NCI-H128 (cell line): ENCODE data around the gene GPR176.

Source experiments
- DNase-seq: peaks from one replicate; lab custom pipeline; 2025; ENCODE audit not compliant: unreplicated experiment; lab: John Stamatoyannopoulos, UW

Gene GPR176, protein sequence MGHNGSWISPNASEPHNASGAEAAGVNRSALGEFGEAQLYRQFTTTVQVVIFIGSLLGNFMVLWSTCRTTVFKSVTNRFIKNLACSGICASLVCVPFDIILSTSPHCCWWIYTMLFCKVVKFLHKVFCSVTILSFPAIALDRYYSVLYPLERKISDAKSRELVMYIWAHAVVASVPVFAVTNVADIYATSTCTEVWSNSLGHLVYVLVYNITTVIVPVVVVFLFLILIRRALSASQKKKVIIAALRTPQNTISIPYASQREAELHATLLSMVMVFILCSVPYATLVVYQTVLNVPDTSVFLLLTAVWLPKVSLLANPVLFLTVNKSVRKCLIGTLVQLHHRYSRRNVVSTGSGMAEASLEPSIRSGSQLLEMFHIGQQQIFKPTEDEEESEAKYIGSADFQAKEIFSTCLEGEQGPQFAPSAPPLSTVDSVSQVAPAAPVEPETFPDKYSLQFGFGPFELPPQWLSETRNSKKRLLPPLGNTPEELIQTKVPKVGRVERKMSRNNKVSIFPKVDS

DNA sequence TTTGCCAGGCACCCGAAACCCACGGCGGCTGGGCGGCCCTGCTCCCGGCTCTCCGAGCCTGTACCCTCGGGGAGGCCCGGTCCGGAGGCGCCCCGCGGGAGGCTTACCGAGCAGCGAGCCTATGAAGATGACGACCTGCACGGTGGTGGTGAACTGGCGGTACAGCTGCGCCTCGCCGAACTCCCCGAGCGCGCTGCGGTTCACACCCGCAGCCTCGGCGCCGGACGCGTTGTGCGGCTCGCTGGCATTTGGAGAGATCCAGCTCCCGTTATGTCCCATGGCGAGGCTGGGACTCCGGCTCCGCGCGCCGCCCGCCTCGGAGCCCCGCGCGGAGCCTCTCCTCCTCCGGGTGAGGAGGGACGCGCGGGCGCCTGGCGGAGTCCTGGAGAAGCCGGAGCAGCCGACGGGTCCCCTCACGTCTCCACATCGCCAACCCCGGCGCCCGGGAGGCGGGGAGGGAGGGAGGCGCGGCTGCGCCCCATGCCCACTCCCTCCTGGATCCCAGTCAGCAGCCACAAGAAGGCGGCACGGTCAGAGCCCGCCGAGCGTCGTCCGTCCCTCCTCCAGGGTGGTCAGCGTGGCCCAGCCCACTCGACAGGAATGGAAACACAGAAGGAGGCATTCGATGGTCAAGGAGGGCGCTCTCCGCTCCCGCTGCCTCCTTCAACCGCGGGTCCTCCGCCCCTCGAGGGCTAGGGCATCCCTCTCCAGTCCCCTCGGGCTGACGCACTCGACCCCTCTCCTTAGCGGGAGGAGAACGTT, at the start of gene GPR176:
GPR176 (minus strand) TSS at position 519 of the 762 bp plus-strand sequence; CDS start at position 279, 240 bp downstream.
- DNase-seq = no peak

DNA sequence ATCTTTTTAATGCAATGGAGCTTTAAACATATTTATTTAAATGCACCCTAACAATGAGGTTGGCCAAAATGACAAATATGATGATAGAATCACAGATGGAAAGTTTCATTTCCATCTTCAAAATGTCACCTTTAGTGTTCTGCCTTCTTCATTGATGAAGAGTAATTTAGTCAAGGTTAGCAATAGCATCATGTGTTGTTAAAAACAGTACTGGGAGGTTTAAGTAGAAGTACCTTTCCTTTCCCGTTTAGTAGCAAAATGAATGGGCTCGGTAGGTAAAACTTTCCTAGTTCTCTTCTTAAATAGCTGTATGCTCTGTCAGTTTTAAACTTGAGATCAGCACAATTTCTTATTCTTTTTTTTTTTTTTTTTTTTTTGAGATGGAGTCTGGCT, 48.9 kb upstream of the GPR176 start:
- no peak for DNase-seq

DNA sequence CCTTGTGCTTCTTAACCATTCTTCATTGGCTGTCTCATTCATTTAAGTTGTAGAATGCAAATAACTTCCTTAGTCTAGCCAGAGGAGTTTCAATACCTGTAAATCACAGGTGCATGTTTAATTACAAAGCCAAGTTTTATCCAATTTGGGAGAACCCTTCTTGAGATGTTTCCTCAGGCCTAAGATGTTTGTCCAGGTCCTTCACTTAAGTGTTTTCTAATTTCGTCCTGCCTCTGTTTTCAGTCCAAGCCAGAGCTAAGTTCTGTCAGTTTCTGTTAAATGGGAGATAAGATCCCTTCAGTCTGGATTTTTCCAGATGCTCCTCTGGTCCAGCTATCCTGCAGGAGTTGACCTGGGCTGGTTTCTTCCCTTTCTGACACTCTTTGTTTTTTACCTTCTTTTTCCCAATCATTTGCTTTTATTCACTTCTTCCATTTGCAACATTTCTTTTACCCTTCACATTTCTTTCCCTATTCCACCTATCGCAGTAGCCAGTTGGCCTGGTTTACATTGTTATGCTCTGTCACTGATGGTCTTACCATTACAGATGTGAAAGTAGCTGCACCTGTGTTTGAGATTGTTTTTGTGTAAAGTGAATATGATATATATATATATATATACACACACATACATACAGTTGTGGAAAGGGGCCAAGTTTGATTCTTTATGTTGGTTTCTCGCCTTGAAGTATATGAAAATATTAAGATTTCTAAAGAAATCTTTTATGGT, 48.4 kb upstream of the GPR176 start:
- DNase-seq = no peak

DNA sequence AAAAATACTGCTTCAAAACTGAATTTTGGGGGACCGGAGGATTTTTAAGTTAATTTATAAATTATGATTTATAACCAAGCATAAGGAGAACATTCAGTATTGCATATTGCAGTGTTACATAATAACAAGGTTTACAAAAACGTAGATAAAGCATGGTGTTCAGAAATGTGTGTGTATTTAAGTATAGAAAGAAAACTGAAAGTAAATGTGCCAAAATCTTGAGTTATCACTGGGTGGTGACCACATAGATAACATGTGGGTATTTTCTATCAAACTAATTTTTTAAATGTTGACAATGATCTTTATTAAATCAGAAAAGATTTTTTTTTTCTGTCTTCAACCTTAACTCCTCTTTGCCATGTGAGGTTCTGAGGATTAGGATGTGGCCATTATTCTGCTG, 46.5 kb upstream of the GPR176 start:
- DNase-seq = no peak

DNA sequence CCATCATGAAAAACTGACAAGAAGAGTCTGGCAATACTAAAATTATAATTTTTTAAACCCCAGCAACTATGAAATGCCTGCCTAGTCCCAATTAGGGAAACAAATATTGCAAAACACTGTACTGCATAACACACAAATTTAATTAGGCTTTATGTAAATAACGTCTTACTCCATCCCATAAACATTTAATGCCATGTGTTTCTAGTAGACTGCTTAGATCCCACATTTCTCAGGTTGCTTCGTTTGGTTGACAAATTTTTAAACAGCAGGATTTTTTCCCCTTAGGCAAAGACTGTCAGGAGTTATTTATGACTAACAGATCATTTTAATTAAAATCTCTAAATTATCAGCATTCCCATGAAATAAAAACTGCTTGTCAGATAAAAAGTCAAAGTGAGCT, 43.7 kb upstream of the GPR176 start:
- no peak for DNase-seq

DNA sequence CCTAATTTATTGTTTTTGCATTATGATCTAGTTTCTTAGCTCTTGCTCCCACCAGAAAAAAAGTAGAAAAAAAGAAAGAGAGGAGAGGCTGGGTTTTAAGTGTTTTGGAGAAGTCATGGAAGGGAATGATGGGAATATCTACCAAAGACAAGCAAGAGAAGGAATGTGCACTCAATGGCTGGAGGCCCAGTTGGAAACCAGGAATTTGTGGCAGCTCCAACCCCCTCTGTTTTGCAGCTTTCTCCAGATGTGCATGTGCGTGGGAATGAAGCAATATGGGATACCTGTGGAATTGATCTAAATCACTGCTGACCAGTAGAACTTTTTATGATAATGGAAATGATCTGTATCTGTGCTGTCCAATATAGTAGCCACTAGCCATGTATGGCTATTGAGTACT, 41.0 kb upstream of the GPR176 start:
- DNase-seq = no peak

DNA sequence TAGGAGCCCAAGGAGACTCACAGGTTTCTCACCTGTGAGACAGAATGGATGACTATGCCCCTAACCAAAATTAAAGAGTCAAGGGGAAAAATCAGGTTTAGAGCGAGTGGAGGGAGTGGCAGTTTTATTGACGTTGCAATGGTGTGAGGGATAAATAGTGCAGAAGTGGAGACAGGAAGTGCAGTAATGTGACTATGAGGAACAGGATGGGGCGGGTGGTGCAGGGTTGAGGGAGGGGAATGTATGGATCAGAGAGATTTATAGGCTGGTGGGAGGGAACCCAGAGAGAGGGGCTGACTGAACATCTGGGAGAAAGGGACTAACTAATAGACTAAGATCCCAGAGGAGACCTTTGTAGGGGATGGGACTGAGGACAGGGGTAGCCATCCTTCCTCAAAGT, 40.3 kb upstream of the GPR176 start:
- DNase-seq = no peak

DNA sequence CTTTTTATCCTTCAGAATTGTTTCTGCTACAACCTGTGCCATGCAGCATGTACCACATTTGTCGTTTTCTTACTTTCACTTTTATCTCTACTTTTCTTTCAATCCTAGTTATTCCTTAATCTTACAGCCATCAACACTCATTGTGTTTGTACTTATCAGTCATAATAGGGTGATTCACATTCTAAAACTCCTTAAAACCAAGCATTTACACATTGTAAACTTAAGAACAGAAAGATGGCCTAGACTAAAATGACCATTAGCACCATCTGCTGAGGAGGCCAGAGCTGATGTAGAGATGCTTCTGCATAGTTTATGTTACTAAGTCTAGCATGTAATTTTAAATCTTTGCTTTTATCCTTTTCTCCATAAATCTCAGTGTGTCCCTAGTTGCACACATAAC, 39.3 kb upstream of the GPR176 start:
- no peak for DNase-seq

DNA sequence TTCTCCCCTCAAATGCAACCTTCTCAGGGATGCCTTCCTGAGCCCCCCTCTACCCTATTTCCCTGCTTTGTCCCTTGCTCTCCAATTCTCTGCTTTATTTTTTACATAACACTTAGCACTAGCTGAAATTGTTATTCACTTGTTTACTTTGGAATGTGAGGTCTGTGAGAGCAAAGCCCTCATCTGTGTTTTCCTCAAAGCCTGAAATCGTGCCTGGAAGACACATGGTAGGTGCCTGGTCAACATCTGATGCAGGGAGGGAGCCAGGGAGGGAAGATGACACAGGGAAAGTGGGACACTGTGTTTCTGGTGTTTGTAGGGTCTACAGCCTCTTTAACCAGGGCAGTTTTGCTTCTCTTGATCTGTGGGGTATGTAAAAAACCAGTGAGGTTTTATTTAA, 37.4 kb upstream of the GPR176 start:
- DNase-seq = no peak

DNA sequence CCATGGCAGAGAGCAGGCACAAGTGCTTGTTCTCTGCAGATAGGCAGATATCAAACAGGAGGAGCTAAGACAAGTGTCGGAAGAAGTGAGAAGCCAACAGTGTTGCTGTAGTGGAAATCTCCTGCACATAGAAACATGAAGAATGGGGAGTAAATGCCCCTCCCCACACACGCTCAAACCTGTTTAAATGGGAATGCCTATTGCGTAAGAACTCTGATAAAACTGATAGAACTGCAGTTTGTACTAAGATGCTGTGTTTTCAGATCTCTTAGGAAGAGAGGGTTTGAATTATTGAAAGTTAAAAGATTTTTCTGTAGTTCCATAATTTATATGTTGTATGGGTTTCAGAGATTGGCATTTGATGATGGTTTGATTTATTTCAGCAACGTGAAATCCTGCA, 33.5 kb upstream of the GPR176 start:
- DNase-seq = no peak

DNA sequence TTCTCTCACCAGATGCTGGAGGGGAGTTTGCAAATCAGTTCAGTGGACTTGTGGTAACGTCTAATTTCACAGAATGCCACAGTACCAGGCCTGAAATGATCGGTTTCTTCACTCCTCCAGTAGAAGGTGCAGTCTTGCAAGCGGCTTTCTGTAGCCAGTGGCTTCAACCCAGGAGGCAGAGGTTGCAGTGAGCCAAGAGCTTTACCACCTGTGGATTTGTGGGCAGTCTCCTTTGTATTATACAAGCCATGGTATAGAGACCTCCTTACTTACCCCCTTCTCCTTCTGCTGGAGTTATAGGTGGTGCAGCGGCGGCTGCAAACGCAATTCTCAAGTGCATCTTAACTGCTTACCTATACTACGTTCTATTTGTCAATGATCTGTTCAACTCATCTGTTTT, 31.5 kb upstream of the GPR176 start:
- no peak for DNase-seq

DNA sequence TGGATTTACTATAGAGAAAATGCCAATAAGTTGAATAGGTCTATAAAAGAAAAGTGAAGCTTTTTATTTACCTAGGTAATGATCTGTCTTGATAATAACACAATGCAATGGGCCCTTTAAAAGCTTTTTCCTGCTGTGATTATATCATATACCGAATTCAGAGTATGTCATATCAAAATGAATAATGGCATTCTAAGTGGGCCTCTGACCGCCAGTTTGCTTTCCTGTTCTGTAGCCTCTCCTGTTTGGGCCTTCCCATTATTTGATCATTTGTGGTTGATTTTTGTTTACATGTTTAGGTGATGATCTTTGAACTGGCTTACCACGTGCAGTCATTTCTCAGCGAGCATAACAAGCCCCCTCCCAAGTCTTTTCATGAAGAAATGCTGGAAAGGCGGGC, 28.8 kb upstream of the GPR176 start:
- no peak for DNase-seq

DNA sequence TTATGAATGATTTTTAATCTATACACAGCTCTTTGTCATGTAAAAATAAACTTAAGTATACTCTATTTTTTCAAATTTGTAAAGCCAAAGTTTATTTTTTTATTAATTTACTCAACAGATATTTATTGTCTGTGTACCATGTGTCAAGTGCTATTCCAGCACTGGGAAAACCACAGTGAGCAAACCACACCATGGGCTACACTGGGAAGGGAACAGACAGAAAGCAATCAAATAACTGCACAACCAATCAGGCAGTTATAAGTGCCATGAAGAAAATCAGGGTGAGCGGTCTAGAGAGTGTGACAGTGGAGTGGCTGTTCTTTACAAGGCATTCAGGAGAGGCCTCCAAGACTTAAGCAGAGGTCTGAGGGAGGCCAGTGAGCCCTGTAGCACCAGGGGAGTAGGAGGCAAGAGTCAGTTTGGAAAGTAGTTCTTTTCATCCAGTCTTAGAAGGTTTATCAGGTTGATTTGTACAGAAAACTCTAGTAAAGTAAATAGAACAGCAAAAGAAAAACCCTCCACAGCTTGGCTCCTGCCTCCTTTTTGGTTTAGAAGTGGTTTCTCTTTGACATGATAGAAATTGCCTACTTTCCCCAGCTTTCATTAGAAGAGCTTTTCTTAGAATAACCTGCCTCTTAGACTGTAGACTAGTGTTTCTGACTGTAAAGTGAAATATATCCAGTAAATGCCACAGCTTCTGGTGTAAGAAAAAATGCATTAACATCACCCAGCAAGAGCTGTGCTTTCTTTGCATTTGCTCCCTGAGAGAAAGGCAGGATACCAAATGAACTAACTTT, 27.5 kb upstream of the GPR176 start:
- DNase-seq = no peak

DNA sequence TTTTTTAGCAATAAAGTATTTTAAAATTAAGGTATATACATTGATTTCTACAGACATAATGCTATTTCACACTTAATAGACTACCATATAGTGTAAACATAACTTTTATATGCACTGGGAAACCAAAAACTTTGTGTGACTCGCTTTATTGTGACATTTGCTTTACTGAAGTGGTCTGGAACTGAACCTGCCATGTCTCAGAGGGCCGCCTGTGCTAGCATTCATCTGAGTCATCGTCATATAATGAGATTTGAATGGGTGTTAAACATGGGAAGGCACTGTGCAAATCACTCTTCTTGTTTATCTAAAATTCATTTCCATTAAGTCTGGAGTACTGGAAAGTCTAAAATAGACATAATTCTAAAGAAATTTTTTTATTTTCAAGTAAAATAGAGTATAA, 26.8 kb upstream of the GPR176 start:
- DNase-seq = no peak

DNA sequence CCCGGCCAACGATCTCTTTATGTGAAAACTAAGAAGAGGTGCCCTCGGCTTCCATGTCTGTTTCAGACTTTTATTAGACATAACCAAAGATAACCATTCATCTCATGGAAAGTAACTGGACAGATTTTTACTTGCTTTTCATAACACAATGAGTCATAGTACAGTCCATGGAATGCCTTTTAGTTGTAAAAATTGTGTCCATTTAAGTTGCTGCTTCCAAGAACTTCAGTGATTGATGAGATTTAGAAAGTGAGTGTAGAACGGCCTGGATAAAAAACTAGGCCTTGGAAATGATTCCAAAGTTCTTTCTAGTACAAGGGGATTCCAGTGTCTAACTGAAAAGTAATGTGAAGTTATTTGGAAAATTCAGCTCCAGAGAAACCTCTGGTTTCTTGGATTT, 24.7 kb upstream of the GPR176 start:
- no peak for DNase-seq

DNA sequence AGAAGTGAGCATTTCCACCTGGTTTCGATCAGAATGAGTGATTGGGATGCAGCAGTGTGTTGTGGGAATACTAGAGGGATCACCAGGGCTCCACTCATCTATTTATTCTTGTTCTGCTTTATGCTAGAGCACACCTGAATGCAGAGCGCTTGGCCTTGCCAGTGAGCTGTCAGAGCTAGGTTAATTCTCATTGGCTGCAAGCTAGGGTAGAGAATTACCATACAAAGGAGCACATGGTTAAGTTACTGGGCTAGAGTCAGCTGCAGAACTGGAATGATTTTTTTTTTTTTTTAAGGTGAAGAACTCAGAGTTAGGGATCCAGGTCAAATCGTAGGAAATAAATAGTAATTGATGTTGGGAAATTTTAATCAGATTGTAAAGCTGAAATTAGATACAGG, 22.7 kb upstream of the GPR176 start:
- DNase-seq = no peak

DNA sequence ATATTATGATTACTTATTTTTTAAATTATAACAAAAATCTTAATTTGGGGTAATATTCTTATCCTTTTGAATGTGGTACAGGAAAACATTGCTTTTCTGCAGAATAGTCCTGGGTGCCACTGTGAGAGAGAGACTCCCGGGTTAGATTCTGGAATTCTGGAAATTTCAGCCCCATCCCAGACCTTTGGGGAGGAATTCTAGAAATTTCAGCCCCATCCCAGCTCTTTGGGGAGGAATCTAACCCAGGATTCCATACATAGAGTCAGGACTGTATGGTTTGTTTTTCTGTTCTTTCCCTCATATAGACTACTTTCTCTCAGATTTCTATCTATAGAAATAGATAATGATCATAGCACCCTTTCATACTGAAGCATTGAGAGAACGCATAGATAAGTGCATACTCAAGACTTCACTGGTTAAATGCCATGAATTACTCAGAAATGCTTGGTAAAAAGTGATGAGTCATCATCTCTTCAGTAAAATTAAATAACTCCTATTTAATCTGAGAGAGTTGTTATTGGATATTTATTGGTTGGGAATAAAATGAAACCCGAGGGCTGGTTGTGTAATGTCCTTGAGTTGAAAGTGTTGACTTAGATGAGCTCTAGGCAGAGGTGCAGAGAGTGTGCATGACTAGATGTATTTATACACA, 22.2 kb upstream of the GPR176 start:
- no peak for DNase-seq

DNA sequence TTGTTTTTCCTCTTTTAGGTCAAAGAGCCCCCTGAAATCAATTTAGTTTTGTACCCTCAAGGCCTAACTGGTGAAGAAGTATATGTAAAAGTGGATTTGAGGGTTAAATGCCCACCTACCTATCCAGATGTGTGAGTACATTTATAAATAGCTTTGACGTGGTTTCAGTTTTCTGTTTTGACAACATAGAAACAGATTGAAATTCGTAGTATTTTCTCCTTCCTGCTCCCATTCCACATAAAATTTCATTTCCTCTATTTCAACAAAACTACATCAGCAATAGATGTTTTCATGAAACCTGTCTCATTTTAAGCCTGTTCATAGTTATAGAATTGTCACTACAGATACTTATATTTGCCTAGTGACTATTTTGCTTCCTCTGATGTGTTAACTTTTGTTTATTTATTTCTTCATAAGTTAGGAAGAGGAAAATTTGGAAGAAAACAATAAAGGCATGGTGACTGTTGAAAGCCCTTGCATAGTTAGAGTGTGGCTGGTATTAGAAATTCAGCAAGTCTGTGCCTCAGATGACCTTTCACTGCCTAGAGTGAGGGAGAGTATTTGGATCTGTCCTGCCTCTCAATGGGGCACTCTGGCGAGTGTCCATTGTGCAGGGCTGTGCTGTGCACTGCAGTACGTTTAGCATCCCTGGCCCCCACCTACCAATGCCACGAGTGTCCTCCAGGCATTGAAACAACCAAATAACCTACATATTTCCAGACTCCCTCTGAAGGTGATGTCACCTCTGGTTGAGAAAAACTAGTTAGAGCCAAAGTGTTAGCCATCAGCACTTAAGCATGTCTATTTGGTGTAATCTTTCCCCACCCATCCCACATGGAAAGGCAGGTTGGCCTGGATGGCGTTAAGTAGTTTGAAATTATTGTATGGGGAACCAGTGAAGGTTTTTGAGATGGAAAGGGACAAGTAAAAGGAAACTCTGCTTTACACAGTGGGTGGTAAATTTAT, 19.7 kb upstream of the GPR176 start:
- no peak for DNase-seq

DNA sequence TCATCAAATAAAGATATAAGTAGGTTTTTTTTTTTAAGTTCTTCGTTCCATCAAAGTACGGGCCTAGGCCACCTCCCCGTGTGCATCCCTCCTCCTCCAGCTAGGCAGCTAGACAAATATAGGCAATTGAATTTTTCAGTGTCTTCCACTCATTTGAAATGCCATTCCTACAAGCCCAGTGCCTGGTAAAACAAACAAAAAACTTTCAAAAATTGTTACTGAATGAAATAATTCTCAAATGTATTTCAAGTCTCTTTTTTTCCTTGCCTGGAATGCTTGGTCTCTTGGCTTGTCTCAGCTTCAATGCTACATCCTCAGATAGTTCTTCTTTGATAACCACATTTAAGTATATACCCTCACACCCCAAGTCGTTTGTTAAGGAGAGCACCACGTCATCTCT, 17.6 kb upstream of the GPR176 start:
- no peak for DNase-seq
